Pancreas (tissue), 10 donors: Measurements from ENCODE around the gene NEURL4. TPM values are rescaled to one million over a fixed set of nuclear protein-coding genes. Genes with fewer than 3 reads are reported as not detected.
A peak's percentile ranks its signal among the peaks of the same experiment; 100 is the strongest.

Source experiments
- ATAC-seq, 4 donors: fragments of 200-7000 bp; cut with Tn5 transposase; one replicate each; pipeline versions ENCODE4 v1.8.0 to v1.9.1; 2020; ENCODE audit warnings: mild to moderate bottlenecking in 4 of 4, moderate library complexity in 4 of 4
- DNase-seq, 6 donors: peaks; one replicate each; pipeline ENCODE4 v3.0.0-alpha.2; 2020
- FAIRE-seq: peaks from 2 replicates; lab custom pipeline; 2012; peaks lifted over from hg19 to GRCh38; lab: Jason Lieb, UNC
- H3K27ac ChIP-seq, 4 donors: fragments of 200-600 bp; sonication (generic); 1 replicate in 3 of 4; 2 replicates in 1 of 4; pipeline versions ENCODE4 v1.5.0 to v1.8.0; 2020
- H3K27me3 ChIP-seq, 4 donors: fragments of 200-600 bp; one replicate each; pipeline ENCODE4 v1.8.0; 2021
- H3K36me3 ChIP-seq, 3 donors: fragments of 200-600 bp; sonication (generic) in 1 of 3; one replicate each; pipeline versions ENCODE4 v1.5.0 to v1.8.0; 2020 to 2021
- H3K4me1 ChIP-seq, 3 donors: fragments of 200-600 bp; one replicate each; pipeline ENCODE4 v1.8.0; 2021
- H3K4me3 ChIP-seq, 4 donors: fragments of 200-600 bp; sonication (generic) in 2 of 4; one replicate each; pipeline versions ENCODE4 v1.5.0 to v1.8.0; 2020 to 2021
- H3K9me3 ChIP-seq, 4 donors: fragments of 200-600 bp; one replicate each; pipeline ENCODE4 v1.8.0; 2021
- WGBS, 2 donors: extraction: QIAGEN DNeasy Blood & Tissue Kit; methylation state at CpG; one replicate each; pipeline ENCODE4 v1.1.7; 2013; 5-methylcytosine and 5-hydroxymethylcytosine counted together
- intact Hi-C, 3 donors: fragments of 100-400 bp; cut with DNase I; formaldehyde crosslinking; loops; one replicate each; pipeline versions ENCODE4 v1.11.1 to v1.14.2; 2022
- polyA plus RNA-seq, 2 donors: library from polyadenylated mRNA; stranded (reverse); fragments of 200-250 nt; gene quantifications; one replicate each; pipeline ENCODE4 v1.2.3, GENCODE V29; 2013
- total RNA-seq, 6 donors: library from RNA; stranded (reverse); fragmentation: NEBNext Ultra II Directional in 4 of 6; extraction: Animal tissue kit (Norgen Biotek cat#: 25700) in 4 of 6; gene quantifications; one replicate each; pipeline versions ENCODE4 v1.2.1 to v1.2.4, GENCODE V29; 2021 to 2023
- TF ChIP-seq, protein P1 (sequence below), 4 donors: fragments of 200-600 bp; sonication (generic) in 3 of 4; IDR thresholded peaks; one replicate each; pipeline versions ENCODE4 v1.5.0 to v1.8.0; 2021; ENCODE audit warnings: antibody characterized with exemption in 4 of 4
- donor health status: healthy with polysubstance abuse.
- donor health status: DM: no; HTN: no; CAD: no; lungs with moderate emphysema.
- donor health status: DM: no; HTN: no; CAD: no.
- donor health status: control.
- donor health status: control.
- donor health status: Bipolar disorder and iron deficiency.
- donor health status: DM: yes; HTN: yes; CAD: no.
- donor health status: DM: no; HTN: no; CAD: no.
- donor health status: DM: no; HTN: no; CAD: no.
- donor health status: DM: yes; HTN: yes; CAD: no.

The NEURL4 gene
- total and polyA plus RNA-seq, 8 donors, result 12.6 to 72.1 (median 18.3) TPM

DNA sequence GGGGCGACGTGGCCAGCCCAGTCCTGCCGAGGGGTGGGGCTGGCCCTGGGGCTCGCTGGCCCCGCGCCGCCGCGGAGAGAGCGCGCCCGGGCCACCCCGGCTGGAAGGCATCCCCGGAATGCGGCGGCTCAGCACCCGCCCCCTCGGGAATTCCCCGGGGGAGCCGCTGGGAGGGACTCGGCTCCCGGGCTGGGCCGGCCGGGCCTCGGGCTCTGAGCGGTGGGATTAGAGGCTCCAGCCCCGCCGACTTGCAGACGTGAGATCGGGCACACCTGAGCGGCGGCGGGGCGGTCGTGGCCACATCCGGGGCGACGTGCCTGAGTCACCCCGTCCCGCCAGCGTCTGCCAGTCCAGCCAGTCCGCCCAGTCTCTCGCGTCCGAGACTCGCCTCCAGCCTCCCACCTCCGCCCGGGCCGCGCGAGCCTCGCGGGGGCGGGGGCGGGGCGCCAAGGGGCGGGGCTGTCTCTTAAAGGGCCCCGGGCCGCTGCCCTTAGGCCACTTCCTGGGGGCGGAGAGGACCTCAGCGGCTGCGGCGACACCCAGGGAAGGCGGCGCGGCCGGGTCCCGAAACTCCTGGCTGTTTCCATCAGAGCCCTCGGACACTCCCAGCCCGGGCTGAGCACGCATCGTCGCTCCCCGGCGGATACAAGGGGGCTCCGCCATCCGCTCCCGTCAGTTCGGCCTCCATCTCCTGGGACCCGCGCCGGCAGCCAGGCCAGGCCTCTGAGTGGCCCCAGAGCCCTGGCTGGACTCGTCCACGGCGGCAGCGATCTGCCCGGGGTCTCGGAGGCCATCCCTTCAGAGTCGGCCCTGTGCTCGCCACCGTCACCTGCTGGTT is 22.7 kb upstream of the NEURL4 start, which contains the start of gene KCTD11:
KCTD11 (plus strand) TSS at position 498 of the 838 bp plus-strand sequence.
- peak; percentile 91 to 97 (median 94) for DNase-seq
- Histone ChIP-seq H3K4me1 (peaks cover 7 to 21% (median 8%) of the 10 kb centered on the region in 3 donors), H3K9me3 (no peaks in the 10 kb centered on the region), H3K36me3 (no peaks in the 10 kb centered on the region), H3K4me3 (peak within 1 kb of the TSS; percentile 82 to 94 (median 88)), H3K27ac (peak within 1 kb of the TSS; percentile 95 to 99 (median 98)), H3K27me3 (no peaks in the 10 kb centered on the region)
- FAIRE-seq, result no peak
- peak; percentile 79 to 84 (median 80) for ATAC-seq
- 0% methylated on average over 37 to 91 of the region's 91 CpGs for WGBS, 2 donors
- TF ChIP-seq, protein P1, sequence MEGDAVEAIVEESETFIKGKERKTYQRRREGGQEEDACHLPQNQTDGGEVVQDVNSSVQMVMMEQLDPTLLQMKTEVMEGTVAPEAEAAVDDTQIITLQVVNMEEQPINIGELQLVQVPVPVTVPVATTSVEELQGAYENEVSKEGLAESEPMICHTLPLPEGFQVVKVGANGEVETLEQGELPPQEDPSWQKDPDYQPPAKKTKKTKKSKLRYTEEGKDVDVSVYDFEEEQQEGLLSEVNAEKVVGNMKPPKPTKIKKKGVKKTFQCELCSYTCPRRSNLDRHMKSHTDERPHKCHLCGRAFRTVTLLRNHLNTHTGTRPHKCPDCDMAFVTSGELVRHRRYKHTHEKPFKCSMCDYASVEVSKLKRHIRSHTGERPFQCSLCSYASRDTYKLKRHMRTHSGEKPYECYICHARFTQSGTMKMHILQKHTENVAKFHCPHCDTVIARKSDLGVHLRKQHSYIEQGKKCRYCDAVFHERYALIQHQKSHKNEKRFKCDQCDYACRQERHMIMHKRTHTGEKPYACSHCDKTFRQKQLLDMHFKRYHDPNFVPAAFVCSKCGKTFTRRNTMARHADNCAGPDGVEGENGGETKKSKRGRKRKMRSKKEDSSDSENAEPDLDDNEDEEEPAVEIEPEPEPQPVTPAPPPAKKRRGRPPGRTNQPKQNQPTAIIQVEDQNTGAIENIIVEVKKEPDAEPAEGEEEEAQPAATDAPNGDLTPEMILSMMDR (IDR thresholded peaks at IDR 0.05), result no peak
- intact Hi-C loops, result loop anchor here in 2 of 3 donors (10.0 kb wide), 3 partner anchors 83 to 233 kb away; partner anchors contain the start of genes FGF11 (in 2 of the 2), TMEM102 (in 2 of the 2), MPDU1 (in 1 of the 2) and TNFSF13 (in 1 of the 2)

DNA sequence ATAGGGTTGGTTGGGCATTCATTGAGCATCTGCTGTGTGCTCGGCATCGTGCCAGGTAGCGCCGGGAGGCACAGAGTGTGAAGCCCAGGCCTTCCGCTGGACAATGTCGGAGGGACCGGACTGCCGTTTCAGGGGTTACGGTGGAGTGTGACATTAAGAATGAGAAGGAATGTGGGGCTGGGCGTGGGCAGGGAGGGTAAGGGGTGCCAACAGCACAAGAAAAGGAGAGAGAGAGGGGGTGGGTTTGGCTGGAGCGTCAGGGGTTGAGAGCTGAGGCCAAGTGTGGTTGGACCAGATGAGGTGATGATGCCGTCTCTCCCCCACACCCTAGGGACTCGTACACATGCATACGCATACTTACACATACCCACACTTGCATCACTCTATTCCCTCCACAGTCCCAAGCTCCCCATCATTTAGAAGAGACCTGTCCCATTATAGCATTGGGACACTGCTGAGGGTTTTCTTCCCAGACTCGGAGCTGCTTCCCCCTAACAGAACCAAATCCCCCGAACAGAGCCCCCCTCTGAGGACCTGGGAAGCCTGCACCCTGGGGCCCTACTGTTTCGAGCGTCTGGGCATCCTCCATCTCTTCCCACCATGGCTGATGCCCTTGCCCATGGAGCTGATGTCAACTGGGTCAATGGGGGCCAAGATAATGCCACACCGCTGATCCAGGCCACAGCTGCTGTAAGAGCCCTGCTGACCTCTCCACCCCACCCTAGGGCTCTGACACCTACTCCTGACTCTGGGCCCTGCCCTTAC is 19.5 kb upstream of the NEURL4 start:
- Histone ChIP-seq H3K4me1 (peaks cover 7 to 21% (median 8%) of the 10 kb centered on the region in 3 donors), H3K36me3 (no peaks in the 10 kb centered on the region), H3K27me3 (no peaks in the 10 kb centered on the region), H3K9me3 (no peaks in the 10 kb centered on the region), H3K4me3 (no peak overlapping the region), H3K27ac (no peak overlapping the region)
- FAIRE-seq, result no peak
- WGBS, 2 donors, result 54 to 55% methylated on average over 19 of the region's 19 CpGs
- TF ChIP-seq, protein P1 (IDR thresholded peaks at IDR 0.05), result no peak
- ATAC-seq, result no peak
- DNase-seq, result peak in 3 of 6 donors; percentile 43 to 83 (median 63)
- intact Hi-C loops, result loop anchor here in 1 of 3 donors (5.0 kb wide), 1 partner anchor 71 kb away; no protein-coding TSS in a partner anchor

DNA sequence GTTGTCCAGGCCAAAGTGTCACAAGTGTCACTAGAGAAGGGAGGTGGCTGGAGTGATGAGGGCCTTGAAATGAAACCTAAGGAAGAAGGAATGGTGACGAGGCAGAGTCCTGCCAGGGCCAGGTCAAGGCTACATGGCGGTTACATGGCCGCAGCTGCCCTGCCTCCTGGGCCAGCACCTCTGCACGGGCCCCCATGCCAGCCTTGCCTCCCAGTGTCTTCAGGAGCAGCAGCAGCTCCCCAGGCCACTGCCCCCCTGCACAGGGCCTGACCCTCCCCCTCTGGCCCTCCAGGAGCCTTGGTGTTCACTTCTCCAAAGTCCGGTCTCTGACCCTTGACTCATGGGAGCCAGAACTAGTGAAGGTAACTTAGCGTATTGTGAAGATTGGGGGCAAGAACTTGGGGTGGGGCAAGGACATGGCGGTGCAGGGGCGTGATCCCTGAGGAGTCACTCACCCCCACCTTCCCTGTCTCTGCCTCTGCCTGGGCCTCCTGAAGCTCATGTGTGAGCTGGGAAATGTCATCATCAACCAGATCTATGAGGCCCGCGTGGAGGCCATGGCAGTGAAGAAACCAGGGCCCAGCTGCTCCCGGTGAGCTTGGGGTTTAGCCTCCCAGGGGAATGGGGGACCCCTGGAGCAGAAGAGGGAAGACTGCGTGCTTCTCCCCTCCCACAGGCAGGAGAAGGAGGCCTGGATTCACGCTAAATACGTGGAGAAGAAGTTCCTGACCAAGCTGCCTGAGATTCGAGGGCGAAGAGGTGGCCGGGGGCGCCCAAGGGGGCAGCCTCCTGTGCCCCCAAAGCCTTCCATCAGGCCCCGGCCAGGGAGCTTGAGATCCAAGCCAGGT is 18.7 kb upstream of the NEURL4 start:
- ATAC-seq (no peak), FAIRE-seq (no peak)
- intact Hi-C loops, result loop anchor here in 1 of 3 donors (5.0 kb wide), 1 partner anchor 71 kb away; no protein-coding TSS in a partner anchor

More for the DNA sequence above, 18.7 kb upstream of the NEURL4 start:
- Histone ChIP-seq H3K4me1 (peaks cover 4 to 13% (median 7%) of the 10 kb centered on the region in 3 donors), H3K36me3 (no peaks in the 10 kb centered on the region), H3K4me3 (no peak overlapping the region), H3K27me3 (no peaks in the 10 kb centered on the region), H3K9me3 (no peaks in the 10 kb centered on the region), H3K27ac (no peak overlapping the region)
- TF ChIP-seq, protein P1 (IDR thresholded peaks at IDR 0.05), result no peak
- WGBS, 2 donors, result 47 to 55% methylated on average over 17 to 19 of the region's 19 CpGs
- DNase-seq, result no peak
